ENCODE measurements around the gene CRTC3. TPM values are rescaled to one million over a fixed set of nuclear protein-coding genes. Genes with fewer than 3 reads are reported as not detected.

The CRTC3 gene
- total and polyA plus RNA-seq, 2 of the 4 experiments (the other 2 are of a cell fraction), result 4.7 to 14.8 TPM

DNA sequence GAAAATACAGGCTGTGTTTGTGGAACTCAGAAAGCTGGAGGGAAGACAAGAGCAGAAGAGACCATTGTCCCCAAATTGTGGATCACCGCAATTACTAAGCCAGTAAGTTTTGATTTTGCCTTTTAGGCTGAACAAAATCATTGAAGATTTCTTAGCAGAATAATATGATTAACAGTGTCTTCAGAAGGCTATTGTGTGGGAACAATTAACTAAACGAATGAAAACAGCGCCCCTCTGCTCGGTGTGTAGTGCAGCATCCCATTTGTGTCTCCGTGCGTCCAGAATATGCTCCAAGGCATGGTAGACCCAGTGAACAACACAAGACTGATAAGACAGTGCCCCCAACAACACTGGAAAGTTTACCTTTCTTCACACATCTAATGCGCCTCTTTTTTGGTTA, 71.2 kb downstream of the CRTC3 start:
- H3K27me3 ChIP-seq (ENCODE audit: control insufficient read depth, insufficient read depth, low read length), result no peaks in the 10 kb centered on the region
- H3K14ac ChIP-seq (replicated peaks; ENCODE audit: low read depth, low read length), result no peak overlapping the region
- no peaks in the 10 kb centered on the region for H4K20me1 ChIP-seq (ENCODE audit: insufficient read depth, low read length)
- no peak overlapping the region for H3K4ac ChIP-seq (ENCODE audit: low read depth, low read length)
- H4K5ac ChIP-seq (ENCODE audit: low read depth, low read length), result no peak overlapping the region
- no peak overlapping the region for H2AFZ ChIP-seq (replicated peaks; ENCODE audit: low read length, poor library complexity)
- in situ Hi-C loops (cut with MboI; ENCODE audit: low sequenced_read_pairs) (no loop called here), intact Hi-C loops (cut with micrococcal nuclease) (no loop called here), dilution Hi-C loops (cut with HindIII; ENCODE audit: low sequenced_read_pairs, unreplicated experiment) (no loop called here)
- no TSS peak for BruUV-seq (replicated peaks)
- H2AK9ac ChIP-seq (replicated peaks; ENCODE audit: low read depth, low read length, poor library complexity), result no peak overlapping the region
- no peak overlapping the region for H4K91ac ChIP-seq (ENCODE audit: insufficient read depth, low read depth, low read length)
- H3K9me3 ChIP-seq (ENCODE audit: control insufficient read depth, insufficient read depth, low read length), result no peaks in the 10 kb centered on the region
- no peak overlapping the region for H3K23ac ChIP-seq (ENCODE audit: low read depth, low read length)
- H3K9ac ChIP-seq (ENCODE audit: low read depth, low read length), result no peak overlapping the region
- H3K56ac ChIP-seq (ENCODE audit: extremely low read depth, insufficient read depth, low read length), result no peak overlapping the region
- DNase-seq (no peak), ATAC-seq (ENCODE audit: low read depth) (no peak)
- no peak overlapping the region for H2BK120ac ChIP-seq (ENCODE audit: low read depth, low read length)
- no peak overlapping the region for H3K27ac ChIP-seq (ENCODE audit: insufficient read depth, low read length)
- TF ChIP-seq RAD21 (IDR thresholded peaks at IDR 0.05; ENCODE audit: low read length) (no peak), POLR2A (IDR thresholded peaks at IDR 0.05; ENCODE audit: low read depth, low read length) (no peak), MAFK (IDR thresholded peaks at IDR 0.05; ENCODE audit: low read depth, low read length) (no peak), CEBPB (IDR thresholded peaks at IDR 0.05; ENCODE audit: low read depth, low read length) (no peak), FOS (IDR thresholded peaks at IDR 0.05; ENCODE audit: low read depth, low read length) (no peak), MXI1 (IDR thresholded peaks at IDR 0.05; ENCODE audit: borderline replicate concordance, low read depth, low read length) (no peak), RFX5 (IDR thresholded peaks at IDR 0.05; ENCODE audit: low read depth, low read length) (no peak), RCOR1 (IDR thresholded peaks at IDR 0.05; ENCODE audit: insufficient replicate concordance, low read length) (no peak), CHD1 (IDR thresholded peaks at IDR 0.05; ENCODE audit: low read depth, low read length) (no peak), BHLHE40 (IDR thresholded peaks at IDR 0.05; ENCODE audit: low read depth, low read length) (no peak), NFE2L2 (IDR thresholded peaks at IDR 0.05; ENCODE audit: low read depth, low read length) (no peak), MAZ (IDR thresholded peaks at IDR 0.05; ENCODE audit: borderline replicate concordance, low read depth, low read length) (no peak), SMC3 (IDR thresholded peaks at IDR 0.05; ENCODE audit: low read depth, low read length) (no peak)
- TF ChIP-seq, protein P1, sequence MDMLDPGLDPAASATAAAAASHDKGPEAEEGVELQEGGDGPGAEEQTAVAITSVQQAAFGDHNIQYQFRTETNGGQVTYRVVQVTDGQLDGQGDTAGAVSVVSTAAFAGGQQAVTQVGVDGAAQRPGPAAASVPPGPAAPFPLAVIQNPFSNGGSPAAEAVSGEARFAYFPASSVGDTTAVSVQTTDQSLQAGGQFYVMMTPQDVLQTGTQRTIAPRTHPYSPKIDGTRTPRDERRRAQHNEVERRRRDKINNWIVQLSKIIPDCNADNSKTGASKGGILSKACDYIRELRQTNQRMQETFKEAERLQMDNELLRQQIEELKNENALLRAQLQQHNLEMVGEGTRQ (IDR thresholded peaks at IDR 0.05; ENCODE audit: low read depth, low read length), result no peak
- TF ChIP-seq, protein P2, sequence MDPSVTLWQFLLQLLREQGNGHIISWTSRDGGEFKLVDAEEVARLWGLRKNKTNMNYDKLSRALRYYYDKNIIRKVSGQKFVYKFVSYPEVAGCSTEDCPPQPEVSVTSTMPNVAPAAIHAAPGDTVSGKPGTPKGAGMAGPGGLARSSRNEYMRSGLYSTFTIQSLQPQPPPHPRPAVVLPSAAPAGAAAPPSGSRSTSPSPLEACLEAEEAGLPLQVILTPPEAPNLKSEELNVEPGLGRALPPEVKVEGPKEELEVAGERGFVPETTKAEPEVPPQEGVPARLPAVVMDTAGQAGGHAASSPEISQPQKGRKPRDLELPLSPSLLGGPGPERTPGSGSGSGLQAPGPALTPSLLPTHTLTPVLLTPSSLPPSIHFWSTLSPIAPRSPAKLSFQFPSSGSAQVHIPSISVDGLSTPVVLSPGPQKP (IDR thresholded peaks at IDR 0.05; ENCODE audit: borderline replicate concordance, low read depth, low read length), result no peak
- TF ChIP-seq, protein P3, sequence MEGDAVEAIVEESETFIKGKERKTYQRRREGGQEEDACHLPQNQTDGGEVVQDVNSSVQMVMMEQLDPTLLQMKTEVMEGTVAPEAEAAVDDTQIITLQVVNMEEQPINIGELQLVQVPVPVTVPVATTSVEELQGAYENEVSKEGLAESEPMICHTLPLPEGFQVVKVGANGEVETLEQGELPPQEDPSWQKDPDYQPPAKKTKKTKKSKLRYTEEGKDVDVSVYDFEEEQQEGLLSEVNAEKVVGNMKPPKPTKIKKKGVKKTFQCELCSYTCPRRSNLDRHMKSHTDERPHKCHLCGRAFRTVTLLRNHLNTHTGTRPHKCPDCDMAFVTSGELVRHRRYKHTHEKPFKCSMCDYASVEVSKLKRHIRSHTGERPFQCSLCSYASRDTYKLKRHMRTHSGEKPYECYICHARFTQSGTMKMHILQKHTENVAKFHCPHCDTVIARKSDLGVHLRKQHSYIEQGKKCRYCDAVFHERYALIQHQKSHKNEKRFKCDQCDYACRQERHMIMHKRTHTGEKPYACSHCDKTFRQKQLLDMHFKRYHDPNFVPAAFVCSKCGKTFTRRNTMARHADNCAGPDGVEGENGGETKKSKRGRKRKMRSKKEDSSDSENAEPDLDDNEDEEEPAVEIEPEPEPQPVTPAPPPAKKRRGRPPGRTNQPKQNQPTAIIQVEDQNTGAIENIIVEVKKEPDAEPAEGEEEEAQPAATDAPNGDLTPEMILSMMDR (conservative IDR thresholded peaks at IDR 0.05; ENCODE audit: low read depth, low read length), result no peak
- H4K8ac ChIP-seq (ENCODE audit: low read depth in 2 of 2, low read length in 2 of 2), result no peak overlapping the region
- H2AK5ac ChIP-seq (ENCODE audit: low read depth, low read length), result no peak overlapping the region
- no peak overlapping the region for H3K4me3 ChIP-seq (ENCODE audit: insufficient read depth, low read depth, low read length)
- peaks cover 27% of the 10 kb centered on the region for H3K36me3 ChIP-seq (ENCODE audit: control insufficient read depth, insufficient read depth, low read length)
- ChIA-PET CTCF (interaction anchor here (1.1 kb wide), 1 partner anchor 10 kb away, joined by 3 read pairs; no protein-coding TSS in a partner anchor), POLR2A (ENCODE audit: unreplicated experiment) (no interaction called here)
- no peak overlapping the region for H2BK20ac ChIP-seq (ENCODE audit: low read depth, low read length)
- H2BK5ac ChIP-seq (ENCODE audit: low read depth, low read length, poor library complexity, severe bottlenecking), result no peak overlapping the region
- 100% methylated on average over 3 of the region's 7 CpGs; no CpG with 5 or more reads in 1 of the 2 experiments for WGBS, 2 experiments (ENCODE audit: extremely low coverage in 2 of 2, insufficient read length in 1 of 2)
- H3K9me1 ChIP-seq (ENCODE audit: insufficient read depth, low read length), result peaks cover 11% of the 10 kb centered on the region
- H2BK15ac ChIP-seq (ENCODE audit: low read depth, low read length), result no peak overlapping the region
- H3K79me1 ChIP-seq (ENCODE audit: low read depth in 1 of 2, low read length in 2 of 2), result peaks cover 12 to 33% of the 10 kb centered on the region in 2 experiments; a peak in 3 of 4 replicates
- H3K4me2 ChIP-seq (ENCODE audit: low read depth, low read length), result no peak overlapping the region
- H3K4me1 ChIP-seq (ENCODE audit: control insufficient read depth, insufficient read depth, low read length), result peaks cover 11% of the 10 kb centered on the region; the same call in 1 of the 2 replicates
- no peak overlapping the region for H3K18ac ChIP-seq (ENCODE audit: low read depth, low read length)
